K562 (cell line): ENCODE measurements around the gene SLC25A51. TPM values are rescaled to one million over a fixed set of nuclear protein-coding genes. Genes with fewer than 3 reads are reported as not detected.
A peak's percentile ranks its signal among the peaks of the same experiment; 100 is the strongest.

Experiments
- BRD4 ChIP-seq: fragments of 200-600 bp; sonication (generic); IDR thresholded peaks from 2 replicates; pipeline ENCODE4 v1.6.1; 2017; ENCODE audit warnings: inconsistent platforms
- COPS2 ChIP-seq: fragments of 450-650 bp; conservative IDR thresholded peaks from 2 replicates; pipeline ENCODE4 v1.6.1; 2016; ENCODE audit warnings: mild to moderate bottlenecking, moderate library complexity
- GTF2E2 ChIP-seq: fragments of 200-800 bp; sonication (Bioruptor generic); IDR thresholded peaks from 2 replicates; pipeline ENCODE4 v1.6.1; 2016; ENCODE audit warnings: missing genetic modification characterization, missing compliant biosample characterization
- HDAC8 ChIP-seq: fragments of 450-650 bp; IDR thresholded peaks from 2 replicates; pipeline ENCODE4 v1.6.1; 2016; ENCODE audit warnings: mild to moderate bottlenecking, missing genetic modification characterization, moderate library complexity, missing compliant biosample characterization
- HMG20B ChIP-seq: fragments of 250-450 bp; sonication (Bioruptor Pico); IDR thresholded peaks from 2 replicates; pipeline ENCODE4 v1.5.0; 2021; ENCODE audit warnings: mild to moderate bottlenecking
- KHSRP ChIP-seq: fragments of 450-650 bp; IDR thresholded peaks from 2 replicates; pipeline ENCODE4 v1.6.1; 2017
- KLF16 ChIP-seq: IDR thresholded peaks from 2 replicates; pipeline ENCODE4 v1.6.1; 2016; ENCODE audit warnings: antibody characterized with exemption
- NFIC ChIP-seq: fragments of 450-650 bp; IDR thresholded peaks from 2 replicates; pipeline ENCODE4 v1.6.1; 2017; ENCODE audit warnings: mild to moderate bottlenecking, inconsistent platforms
- NFRKB ChIP-seq: fragments of 450-650 bp; IDR thresholded peaks from 2 replicates; pipeline ENCODE4 v1.6.1; 2016; ENCODE audit warnings: low read depth
- NR4A1 ChIP-seq, 2 experiments: fragments of 250-450 bp in 1 of 2; fragments of 450-650 bp in 1 of 2; sonication (Bioruptor Pico) in 1 of 2; IDR thresholded peaks; 2 replicates each; pipeline versions ENCODE4 v1.4.0 to v1.6.1; 2016 to 2020; ENCODE audit warnings: mild to moderate bottlenecking in 2 of 2, missing compliant biosample characterization in 1 of 2, missing genetic modification characterization in 1 of 2, moderate library complexity in 1 of 2
- PML ChIP-seq: IDR thresholded peaks from 2 replicates; pipeline ENCODE4 v1.6.1; 2012; ENCODE audit warnings: low read length, inconsistent platforms
- POLR2AphosphoS5 ChIP-seq: IDR thresholded peaks from 2 replicates; pipeline ENCODE4 v1.6.1; 2011; ENCODE audit warnings: mild to moderate bottlenecking, low read depth, low read length, moderate library complexity; ENCODE audit not compliant: control insufficient read depth, insufficient read depth
- PRMT5 ChIP-seq: sonication (generic); formaldehyde crosslinking; IDR thresholded peaks from 2 replicates; pipeline ENCODE4 v1.5.0; 2020; ENCODE audit warnings: missing genetic modification reagents
- RBM22 ChIP-seq: fragments of 200-400 bp; formaldehyde crosslinking; IDR thresholded peaks from 2 replicates; pipeline ENCODE4 v1.6.1; 2018; ENCODE audit warnings: low read length, low read depth; ENCODE audit not compliant: poor library complexity, severe bottlenecking
- SIN3B ChIP-seq: fragments of 450-650 bp; IDR thresholded peaks from 2 replicates; pipeline ENCODE4 v1.6.1; 2017; ENCODE audit warnings: low read depth, mild to moderate bottlenecking, moderate library complexity
- SNRNP70 ChIP-seq: fragments of 200-400 bp; formaldehyde crosslinking; optimal IDR thresholded peaks from 2 replicates; pipeline ENCODE3; 2017; ENCODE audit warnings: low read depth, low read length
- SP1 ChIP-seq: sonication (generic); formaldehyde crosslinking; IDR thresholded peaks from 2 replicates; pipeline ENCODE4 v1.8.1; 2022; ENCODE audit warnings: mild to moderate bottlenecking, missing genetic modification reagents
- TBL1XR1 ChIP-seq, 2 experiments: IDR thresholded peaks; 2 replicates each; pipeline ENCODE4 v1.6.1; 2012; ENCODE audit warnings: improper control_type of control experiment in 2 of 2, low read length in 2 of 2, mild to moderate bottlenecking in 1 of 2
- TCF7 ChIP-seq: sonication (generic); IDR thresholded peaks from 2 replicates; pipeline ENCODE4 v1.6.1; 2016; ENCODE audit warnings: antibody characterized with exemption, borderline replicate concordance
- ZNF212 ChIP-seq: fragments of 450-650 bp; formaldehyde crosslinking; IDR thresholded peaks from 2 replicates; pipeline ENCODE4 v1.4.0; 2020; ENCODE audit warnings: mild to moderate bottlenecking
- ZNF551 ChIP-seq: fragments of 250-450 bp; sonication (Bioruptor Pico); IDR thresholded peaks from 2 replicates; pipeline ENCODE4 v1.5.0; 2021; ENCODE audit warnings: mild to moderate bottlenecking, moderate library complexity
- ZNF644 ChIP-seq: fragments of 200-800 bp; sonication (Bioruptor generic); IDR thresholded peaks from 2 replicates; pipeline ENCODE4 v1.6.1; 2016; ENCODE audit warnings: low read depth, missing genetic modification characterization, missing compliant biosample characterization
- polyA plus RNA-seq, 8 experiments: library from polyadenylated mRNA; depleted of rRNA in 4 of 8; stranded (reverse) in 5 of 8; unstranded in 3 of 8; fragments of >200 nt; fragmentation: Nextera tagmentation in 2 of 8; fragmentation: Illumina TruSeq in 1 of 8; extraction: Ambion mirVana in 2 of 8; extraction: Trizol in 1 of 8; gene quantifications; 2 replicates each; pipeline versions ENCODE4 v1.2.1 to v1.2.3, GENCODE V29; 2011 to 2014; ENCODE audit warnings: inconsistent platforms in 1 of 8, missing spikeins in 1 of 8
- total RNA-seq, 7 experiments: library from RNA; depleted of rRNA in 6 of 7; stranded (reverse); fragments of >200 nt in 6 of 7; fragmentation: Illumina TruSeq in 2 of 7; extraction: Trizol in 2 of 7; gene quantifications; 2 replicates each; pipeline versions ENCODE4 v1.2.1 to v1.2.3, GENCODE V29; 2011 to 2021; ENCODE audit warnings: low replicate concordance in 1 of 7
- TF ChIP-seq, protein P1 (sequence below): fragments of 250-450 bp; sonication (Bioruptor Pico); IDR thresholded peaks from 2 replicates; pipeline ENCODE4 v1.8.0; 2021; ENCODE audit warnings: moderate library complexity, mild to moderate bottlenecking, inconsistent platforms
- TF ChIP-seq, protein P2 (sequence below): fragments of 250-450 bp; sonication (Bioruptor Pico); IDR thresholded peaks from 2 replicates; pipeline ENCODE4 v1.4.0; 2020; ENCODE audit warnings: mild to moderate bottlenecking, moderate library complexity

SLC25A51 gene
- total and polyA plus RNA-seq, 9 of the 15 experiments (the other 6 are each of a cell fraction or from before 2014, with no cell fraction given), result 9.1 to 40.7 (median 24.5) TPM

DNA sequence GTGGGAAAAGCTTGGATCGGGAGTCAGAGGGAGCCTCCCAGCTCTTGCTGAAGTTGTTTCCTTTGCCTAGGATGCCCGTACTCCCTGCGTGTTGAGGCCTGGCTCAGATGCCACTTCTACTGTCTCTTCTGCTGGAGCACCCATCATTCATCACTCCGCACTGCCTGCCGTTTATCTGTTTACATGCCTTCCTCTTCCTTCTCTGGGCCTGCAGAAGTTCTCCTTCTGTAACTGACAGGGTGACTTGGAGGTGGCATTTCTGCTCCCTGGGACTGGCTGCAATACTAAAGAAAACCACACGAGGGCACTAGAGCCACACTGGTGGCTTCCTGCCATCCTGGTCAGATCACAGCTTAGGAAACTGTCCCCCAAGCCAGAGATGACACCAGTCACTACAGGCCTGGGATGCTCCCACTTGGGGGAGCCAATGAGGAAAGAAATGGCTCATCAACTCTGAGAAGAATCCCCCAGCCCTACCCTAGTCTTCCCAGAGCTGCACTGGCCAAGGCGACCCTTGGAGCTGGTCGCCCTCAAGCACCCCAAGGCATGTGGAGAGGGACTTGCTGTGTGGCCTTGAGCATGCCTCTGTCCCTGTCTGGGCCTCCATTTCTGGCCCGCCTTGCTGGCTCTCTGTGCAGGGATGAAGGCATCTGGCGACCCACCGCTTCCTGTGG lies 9.7 kb upstream of the SLC25A51 start (continued):
- TF ChIP-seq, protein P1, sequence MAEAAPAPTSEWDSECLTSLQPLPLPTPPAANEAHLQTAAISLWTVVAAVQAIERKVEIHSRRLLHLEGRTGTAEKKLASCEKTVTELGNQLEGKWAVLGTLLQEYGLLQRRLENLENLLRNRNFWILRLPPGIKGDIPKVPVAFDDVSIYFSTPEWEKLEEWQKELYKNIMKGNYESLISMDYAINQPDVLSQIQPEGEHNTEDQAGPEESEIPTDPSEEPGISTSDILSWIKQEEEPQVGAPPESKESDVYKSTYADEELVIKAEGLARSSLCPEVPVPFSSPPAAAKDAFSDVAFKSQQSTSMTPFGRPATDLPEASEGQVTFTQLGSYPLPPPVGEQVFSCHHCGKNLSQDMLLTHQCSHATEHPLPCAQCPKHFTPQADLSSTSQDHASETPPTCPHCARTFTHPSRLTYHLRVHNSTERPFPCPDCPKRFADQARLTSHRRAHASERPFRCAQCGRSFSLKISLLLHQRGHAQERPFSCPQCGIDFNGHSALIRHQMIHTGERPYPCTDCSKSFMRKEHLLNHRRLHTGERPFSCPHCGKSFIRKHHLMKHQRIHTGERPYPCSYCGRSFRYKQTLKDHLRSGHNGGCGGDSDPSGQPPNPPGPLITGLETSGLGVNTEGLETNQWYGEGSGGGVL, result no peak
- TF ChIP-seq ZNF212 (CRISPR knock-in tag) (no peak), SNRNP70 (no peak), PML (no peak), HMG20B (CRISPR knock-in tag) (no peak), SP1 (CRISPR knock-in tag) (0 out of 2 replicates have a peak, but pooled peaks have one; percentile 60), GTF2E2 (tag) (no peak), NFRKB (no peak), BRD4 (no peak), KLF16 (peak; percentile 75), NR4A1 (CRISPR knock-in tag; IDR thresholded peaks at IDR 0.05) (no peak), NR4A1 (tag; IDR thresholded peaks at IDR 0.05) (no peak), COPS2 (no peak), ZNF551 (CRISPR knock-in tag) (no peak), KHSRP (no peak), ZNF644 (no peak), TCF7 (no peak), RBM22 (no peak), TBL1XR1 (IDR thresholded peaks at IDR 0.05; ENCODE audit: low read length in 2 of 2) (no peak), PRMT5 (CRISPR knock-in tag) (no peak), SIN3B (no peak), HDAC8 (tag) (no peak), POLR2AphosphoS5 (no peak), NFIC (peak; percentile 36; the same call in 1 of the 2 replicates)
- TF ChIP-seq, protein P2, sequence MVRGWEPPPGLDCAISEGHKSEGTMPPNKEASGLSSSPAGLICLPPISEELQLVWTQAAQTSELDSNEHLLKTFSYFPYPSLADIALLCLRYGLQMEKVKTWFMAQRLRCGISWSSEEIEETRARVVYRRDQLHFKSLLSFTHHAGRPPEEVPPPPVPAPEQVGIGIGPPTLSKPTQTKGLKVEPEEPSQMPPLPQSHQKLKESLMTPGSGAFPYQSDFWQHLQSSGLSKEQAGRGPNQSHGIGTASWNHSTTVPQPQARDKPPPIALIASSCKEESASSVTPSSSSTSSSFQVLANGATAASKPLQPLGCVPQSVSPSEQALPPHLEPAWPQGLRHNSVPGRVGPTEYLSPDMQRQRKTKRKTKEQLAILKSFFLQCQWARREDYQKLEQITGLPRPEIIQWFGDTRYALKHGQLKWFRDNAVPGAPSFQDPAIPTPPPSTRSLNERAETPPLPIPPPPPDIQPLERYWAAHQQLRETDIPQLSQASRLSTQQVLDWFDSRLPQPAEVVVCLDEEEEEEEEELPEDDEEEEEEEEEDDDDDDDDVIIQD, result no peak
